ENCODE results near the gene ILKAP.

Gene ILKAP

DNA sequence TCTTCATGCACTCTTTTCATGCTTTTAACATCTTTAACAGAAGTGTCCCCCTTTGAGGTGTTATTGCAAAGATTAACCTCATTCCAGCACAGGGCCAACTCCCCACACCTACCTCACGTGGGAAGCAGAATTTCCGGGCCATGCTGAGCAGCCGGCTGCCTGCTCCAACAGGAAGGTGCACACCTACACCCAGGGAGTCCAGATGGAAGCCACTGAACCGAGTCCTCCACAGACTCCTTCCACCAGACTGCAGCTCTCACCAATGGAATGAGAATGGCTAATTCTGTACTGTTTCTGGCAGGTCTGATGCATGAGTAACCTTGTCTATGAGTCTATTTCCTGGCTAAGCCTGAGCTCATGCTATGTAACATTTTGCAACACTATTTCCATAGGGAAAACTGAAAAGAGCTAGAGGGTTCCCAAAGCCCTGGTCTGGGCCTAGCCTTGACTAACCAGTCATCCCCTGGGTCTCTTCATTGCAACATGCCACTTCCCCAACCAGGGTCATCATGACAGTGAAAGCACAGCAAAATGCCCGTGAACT, 33.7 kb downstream of the ILKAP start:
- H3K4me3 ChIP-seq (ENCODE audit: low read length): no peak overlapping the region
- H3K27me3 ChIP-seq (ENCODE audit: insufficient read depth, low read length): peaks cover 8% of the 10 kb centered on the region
- H3K27ac ChIP-seq (ENCODE audit: low read depth, low read length): no peak overlapping the region
- no peaks in the 10 kb centered on the region for H3K4me1 ChIP-seq (ENCODE audit: insufficient read depth, low read length)
- H3K9me3 ChIP-seq (ENCODE audit: insufficient read depth, low read depth, low read length): no peaks in the 10 kb centered on the region
- peaks cover 44% of the 10 kb centered on the region for H3K36me3 ChIP-seq (ENCODE audit: insufficient read depth, low read length)
- no peak overlapping the region for H3K9ac ChIP-seq (ENCODE audit: low read depth, low read length)
- WGBS: 89% methylated on average over 5 of the region's 5 CpGs

DNA sequence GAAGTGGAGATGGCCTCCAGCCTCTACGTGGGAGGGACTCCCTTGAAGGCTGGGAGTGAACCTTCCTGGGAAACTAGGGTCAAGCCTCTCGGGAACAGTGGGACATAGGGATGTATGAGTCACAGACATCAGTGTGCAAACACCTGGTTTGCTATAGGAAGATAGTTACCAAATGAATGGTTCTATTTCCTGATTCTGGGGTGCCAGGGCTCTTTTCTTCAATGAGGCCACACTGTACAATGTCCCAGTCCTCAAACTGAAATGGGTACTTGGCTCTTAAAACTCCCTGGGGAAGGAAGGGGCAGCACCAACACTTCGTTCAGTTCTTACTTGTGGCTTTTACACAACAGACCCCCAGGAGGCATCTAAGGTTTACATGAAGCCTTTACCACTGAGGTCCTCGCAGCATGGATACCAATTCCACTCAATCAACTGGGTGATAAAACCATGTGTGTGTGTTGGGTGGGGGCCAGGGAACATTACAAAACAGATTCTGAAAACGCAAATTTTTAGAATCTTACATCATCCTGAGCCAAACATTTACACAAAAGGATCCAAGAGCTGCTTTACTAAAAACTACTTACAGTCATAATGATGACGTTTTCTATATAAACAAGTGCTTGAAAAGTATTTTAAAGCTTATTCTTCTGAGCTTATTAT, 34.3 kb downstream of the ILKAP start:
- Histone ChIP-seq H3K27ac (ENCODE audit: low read depth, low read length) (no peak overlapping the region), H3K4me1 (ENCODE audit: insufficient read depth, low read length) (no peaks in the 10 kb centered on the region), H3K36me3 (ENCODE audit: insufficient read depth, low read length) (peaks cover 39% of the 10 kb centered on the region), H3K4me3 (ENCODE audit: low read length) (no peak overlapping the region), H3K27me3 (ENCODE audit: insufficient read depth, low read length) (peaks cover 14% of the 10 kb centered on the region), H3K9me3 (ENCODE audit: insufficient read depth, low read depth, low read length) (no peaks in the 10 kb centered on the region), H3K9ac (ENCODE audit: low read depth, low read length) (no peak overlapping the region)
- 92% methylated on average over 6 of the region's 6 CpGs for WGBS

DNA sequence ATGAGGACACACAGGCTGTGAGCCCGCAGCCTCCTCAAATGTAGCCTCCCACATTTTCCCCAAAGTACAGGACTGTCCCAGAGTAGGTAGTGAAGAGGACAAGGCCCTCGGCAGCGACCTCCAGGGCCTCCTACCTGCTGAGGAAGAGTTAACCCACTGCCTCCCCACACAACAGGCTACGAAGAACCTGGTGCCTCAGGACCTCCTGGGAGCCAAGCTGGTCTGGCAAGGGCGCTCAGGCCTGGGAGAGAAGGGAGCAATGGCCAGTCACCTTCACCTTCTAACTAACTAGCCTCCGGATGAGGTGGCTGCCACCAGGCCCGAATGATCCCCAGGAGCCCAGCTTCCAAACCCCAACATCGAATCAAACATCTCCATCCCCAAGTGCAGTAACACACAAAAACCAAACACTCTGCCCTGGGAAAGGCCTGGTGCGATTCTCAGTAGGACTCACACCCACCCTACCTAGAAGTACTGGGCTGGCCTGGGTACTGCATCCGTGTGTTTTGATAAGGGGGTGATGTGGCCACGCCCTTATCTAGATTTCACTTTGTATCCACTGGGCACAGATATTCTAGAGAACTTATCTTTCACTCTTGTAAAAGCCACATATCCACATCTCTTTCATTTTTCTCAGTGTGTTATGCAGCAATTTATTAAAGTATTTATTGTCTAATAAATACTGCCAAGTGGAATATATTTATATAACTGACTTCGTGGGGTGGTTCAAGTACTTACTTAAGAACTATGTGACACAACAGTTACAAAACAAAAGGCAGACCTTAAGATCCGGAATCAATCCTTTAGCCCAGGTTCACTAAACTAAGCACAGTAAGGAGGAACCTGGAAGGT, 35.1 kb downstream of the ILKAP start:
- Histone ChIP-seq H3K9me3 (ENCODE audit: insufficient read depth, low read depth, low read length) (no peaks in the 10 kb centered on the region), H3K4me1 (ENCODE audit: insufficient read depth, low read length) (no peaks in the 10 kb centered on the region), H3K27ac (ENCODE audit: low read depth, low read length) (no peak overlapping the region), H3K4me3 (ENCODE audit: low read length) (no peak overlapping the region), H3K36me3 (ENCODE audit: insufficient read depth, low read length) (peaks cover 33% of the 10 kb centered on the region), H3K9ac (ENCODE audit: low read depth, low read length) (no peak overlapping the region), H3K27me3 (ENCODE audit: insufficient read depth, low read length) (peaks cover 22% of the 10 kb centered on the region)
- 98% methylated on average over 11 of the region's 13 CpGs for WGBS

DNA sequence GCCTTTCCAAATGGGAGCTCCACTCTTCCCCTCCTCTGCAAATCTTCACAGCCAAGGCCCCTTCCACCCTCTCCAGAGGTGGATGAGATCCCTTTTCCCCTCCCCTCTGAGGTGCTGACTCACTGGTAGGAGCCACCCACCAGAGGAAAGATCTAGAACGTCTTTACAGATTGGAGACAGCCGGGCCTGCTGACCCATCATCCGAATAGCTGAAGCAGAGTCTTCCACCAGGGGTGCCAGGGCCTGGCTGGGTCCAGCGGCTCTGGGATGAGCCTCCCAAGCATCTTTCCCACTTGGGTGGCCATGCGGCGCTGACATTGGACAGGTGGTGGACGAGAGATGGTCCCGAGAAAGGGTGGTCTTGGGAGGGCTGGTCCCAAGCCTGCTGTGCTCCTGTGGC, 35.7 kb downstream of the ILKAP start:
- Histone ChIP-seq H3K4me1 (ENCODE audit: insufficient read depth, low read length) (no peaks in the 10 kb centered on the region), H3K9me3 (ENCODE audit: insufficient read depth, low read depth, low read length) (no peaks in the 10 kb centered on the region), H3K36me3 (ENCODE audit: insufficient read depth, low read length) (peaks cover 27% of the 10 kb centered on the region), H3K4me3 (ENCODE audit: low read length) (no peak overlapping the region), H3K27ac (ENCODE audit: low read depth, low read length) (no peak overlapping the region), H3K9ac (ENCODE audit: low read depth, low read length) (no peak overlapping the region), H3K27me3 (ENCODE audit: insufficient read depth, low read length) (peaks cover 28% of the 10 kb centered on the region)
- 93% methylated on average over 8 of the region's 8 CpGs for WGBS

DNA sequence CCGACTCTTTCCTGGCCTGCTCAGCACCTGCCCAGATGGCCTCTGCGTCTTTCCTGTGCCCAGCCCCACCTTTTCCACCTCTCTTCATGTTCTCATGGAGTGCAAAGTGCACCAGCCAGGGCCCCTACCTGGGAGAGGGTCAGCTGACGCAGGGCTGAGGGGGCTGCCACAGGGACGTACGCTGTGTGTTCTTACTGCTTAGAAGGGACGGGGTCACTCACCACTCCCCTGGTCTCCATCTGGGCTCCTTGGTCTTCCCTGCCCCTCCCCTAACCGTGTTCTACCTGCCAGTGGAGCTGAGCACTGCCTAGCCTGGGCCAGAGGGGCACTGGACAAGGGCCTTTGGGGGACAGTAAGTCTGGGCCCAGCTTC, 36.2 kb downstream of the ILKAP start:
- Histone ChIP-seq H3K9ac (ENCODE audit: low read depth, low read length) (no peak overlapping the region), H3K4me1 (ENCODE audit: insufficient read depth, low read length) (no peaks in the 10 kb centered on the region), H3K9me3 (ENCODE audit: insufficient read depth, low read depth, low read length) (no peaks in the 10 kb centered on the region), H3K27ac (ENCODE audit: low read depth, low read length) (no peak overlapping the region), H3K36me3 (ENCODE audit: insufficient read depth, low read length) (peaks cover 23% of the 10 kb centered on the region), H3K4me3 (ENCODE audit: low read length) (no peak overlapping the region), H3K27me3 (ENCODE audit: insufficient read depth, low read length) (peaks cover 33% of the 10 kb centered on the region)
- WGBS: 92% methylated on average over 7 of the region's 7 CpGs

DNA sequence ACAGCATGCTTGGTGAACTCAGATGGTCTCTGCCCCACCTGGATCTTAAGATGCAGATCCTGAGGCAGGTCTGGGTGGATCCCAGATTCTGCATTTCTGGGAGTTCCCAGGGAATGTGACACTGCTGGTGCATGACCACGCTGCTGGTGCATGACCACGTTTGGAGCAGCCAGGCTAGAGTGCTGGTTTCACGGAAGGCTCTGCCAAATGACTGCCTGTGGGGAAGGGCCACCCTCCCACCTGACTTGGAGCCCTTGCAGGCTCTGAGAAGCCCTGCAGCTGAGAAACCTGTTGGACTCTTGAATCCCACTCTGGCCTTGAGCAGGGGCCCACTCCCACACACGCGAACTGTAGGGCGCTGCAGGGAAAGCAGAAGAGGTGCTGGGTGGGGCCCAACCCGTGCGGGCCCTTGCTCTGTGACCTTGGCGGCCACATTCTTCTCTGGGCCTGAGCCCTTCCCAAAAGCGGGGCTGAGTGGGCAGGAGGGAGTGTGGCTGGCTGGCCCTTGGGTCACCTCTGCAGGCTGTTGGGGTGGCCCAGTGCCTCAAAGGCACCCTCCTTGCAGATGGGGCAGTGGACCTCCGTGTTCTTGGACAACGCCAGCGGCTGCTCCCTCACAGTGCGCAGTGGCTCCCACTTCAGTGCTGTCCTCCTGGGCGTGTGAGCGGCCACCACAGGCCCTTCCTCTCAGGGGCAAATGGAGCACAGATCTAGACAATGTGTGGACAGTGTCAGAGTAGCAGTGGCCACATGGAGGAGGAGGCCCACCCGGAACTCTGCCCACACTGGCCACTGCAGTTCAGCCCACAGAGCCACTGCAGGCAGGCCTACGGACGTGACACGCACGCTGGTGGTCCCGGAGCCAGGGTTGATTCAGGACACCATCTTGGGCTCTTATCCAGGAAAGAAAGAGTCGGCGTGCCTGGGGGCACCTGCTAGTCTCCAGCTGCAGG, 36.8 kb downstream of the ILKAP start:
- no peaks in the 10 kb centered on the region for H3K4me1 ChIP-seq (ENCODE audit: insufficient read depth, low read length)
- H3K27ac ChIP-seq (ENCODE audit: low read depth, low read length): no peak overlapping the region
- no peak overlapping the region for H3K9ac ChIP-seq (ENCODE audit: low read depth, low read length)
- 92% methylated on average over 24 of the region's 24 CpGs for WGBS
- H3K9me3 ChIP-seq (ENCODE audit: insufficient read depth, low read depth, low read length): no peaks in the 10 kb centered on the region
- H3K27me3 ChIP-seq (ENCODE audit: insufficient read depth, low read length): peaks cover 39% of the 10 kb centered on the region
- H3K36me3 ChIP-seq (ENCODE audit: insufficient read depth, low read length): peaks cover 21% of the 10 kb centered on the region
- no peak overlapping the region for H3K4me3 ChIP-seq (ENCODE audit: low read length)

DNA sequence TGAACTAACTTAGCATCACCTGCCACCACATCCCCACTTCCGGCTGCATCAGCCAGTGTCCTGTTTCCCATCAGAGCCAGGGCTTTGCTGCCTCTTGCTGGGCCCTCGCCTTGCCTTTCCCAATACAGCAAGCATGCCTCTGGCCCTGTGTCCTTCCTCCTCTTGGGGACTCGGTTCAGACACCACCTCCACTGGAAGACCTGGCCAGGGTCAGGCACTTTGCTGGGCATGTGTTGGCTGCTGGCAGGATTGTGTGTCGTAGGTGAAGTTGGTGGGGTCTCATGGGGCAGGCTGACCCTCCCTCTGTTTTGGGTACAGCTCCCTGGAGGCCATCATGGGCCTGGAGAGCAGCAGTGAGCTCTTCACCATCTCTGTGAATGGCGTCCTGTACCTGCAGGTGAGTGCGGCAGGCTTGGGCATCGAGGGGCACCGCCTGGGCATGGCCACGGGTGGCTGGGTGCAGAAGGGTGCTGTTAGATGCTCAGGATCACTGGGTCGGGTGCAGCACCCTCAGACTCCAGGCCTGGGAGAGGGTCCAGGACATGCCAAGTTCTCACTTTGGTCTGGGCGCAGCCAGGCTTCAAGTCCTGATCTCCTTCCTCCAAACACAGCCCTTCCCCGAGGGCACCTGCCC, 38.1 kb downstream of the ILKAP start:
- Histone ChIP-seq H3K27ac (ENCODE audit: low read depth, low read length) (no peak overlapping the region), H3K9me3 (ENCODE audit: insufficient read depth, low read depth, low read length) (no peaks in the 10 kb centered on the region), H3K27me3 (ENCODE audit: insufficient read depth, low read length) (peaks cover 52% of the 10 kb centered on the region), H3K4me1 (ENCODE audit: insufficient read depth, low read length) (no peaks in the 10 kb centered on the region), H3K4me3 (ENCODE audit: low read length) (no peak overlapping the region), H3K36me3 (ENCODE audit: insufficient read depth, low read length) (peaks cover 14% of the 10 kb centered on the region), H3K9ac (ENCODE audit: low read depth, low read length) (no peak overlapping the region)
- 91% methylated on average over 12 of the region's 12 CpGs for WGBS

DNA sequence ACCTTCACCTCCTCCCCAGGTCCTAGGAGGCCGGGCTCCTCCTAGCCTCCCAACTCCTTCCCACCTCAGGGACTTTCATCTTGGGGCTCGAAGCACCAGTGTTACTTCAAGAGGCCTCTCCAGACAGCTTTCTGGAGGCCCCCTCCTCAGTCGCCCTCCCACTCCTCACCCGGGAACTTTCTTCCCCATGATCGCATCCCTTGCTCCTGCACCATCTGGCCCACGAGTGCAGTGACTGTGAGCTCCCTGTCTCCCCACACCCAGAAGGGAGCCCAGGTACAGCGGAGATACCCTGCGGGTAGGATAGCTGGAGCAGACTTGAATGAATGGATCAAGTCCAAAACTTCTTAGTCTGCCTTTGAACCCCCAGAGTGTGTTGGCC, 38.6 kb downstream of the ILKAP start:
- H3K9me3 ChIP-seq (ENCODE audit: insufficient read depth, low read depth, low read length): no peaks in the 10 kb centered on the region
- H3K4me1 ChIP-seq (ENCODE audit: insufficient read depth, low read length): no peaks in the 10 kb centered on the region
- H3K27me3 ChIP-seq (ENCODE audit: insufficient read depth, low read length): peaks cover 57% of the 10 kb centered on the region
- peaks cover 9% of the 10 kb centered on the region for H3K36me3 ChIP-seq (ENCODE audit: insufficient read depth, low read length)
- WGBS: 96% methylated on average over 8 of the region's 8 CpGs
- H3K9ac ChIP-seq (ENCODE audit: low read depth, low read length): no peak overlapping the region
- no peak overlapping the region for H3K4me3 ChIP-seq (ENCODE audit: low read length)
- H3K27ac ChIP-seq (ENCODE audit: low read depth, low read length): no peak overlapping the region

DNA sequence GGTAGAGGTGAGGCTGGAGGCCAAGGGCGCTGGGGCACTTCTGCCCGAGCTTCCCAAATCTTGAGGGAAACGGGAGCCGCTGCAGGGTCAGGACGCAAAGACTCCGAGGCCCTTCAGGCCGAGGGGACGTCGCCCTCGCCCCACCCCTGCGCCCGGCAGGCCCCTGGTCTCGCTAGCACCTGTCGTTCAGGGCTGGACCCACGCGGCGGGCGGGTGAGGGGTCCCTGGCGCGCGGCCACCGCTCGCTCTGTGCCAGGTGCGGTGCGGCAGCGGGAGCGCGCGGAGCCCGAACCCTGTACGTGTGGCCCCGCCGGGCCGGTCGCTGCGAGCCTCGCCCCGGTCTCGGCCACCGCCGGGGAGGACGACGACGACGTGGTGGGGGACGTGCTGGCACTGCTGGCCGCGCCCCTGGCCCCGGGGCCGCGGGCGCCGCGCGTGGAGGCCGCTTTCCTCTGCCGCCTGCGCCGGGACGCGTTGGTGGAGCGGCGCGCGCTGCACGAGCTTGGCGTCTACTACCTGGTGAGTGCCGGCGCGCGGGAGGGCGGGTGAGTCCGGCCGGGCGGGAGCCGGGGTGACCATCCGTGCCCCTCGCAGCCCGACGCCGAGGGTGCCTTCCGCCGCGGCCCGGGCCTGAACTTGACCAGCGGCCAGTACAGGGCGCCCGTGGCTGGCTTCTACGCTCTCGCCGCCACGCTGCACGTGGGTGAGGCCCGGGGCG, 39.9 kb downstream of the ILKAP start:
- Histone ChIP-seq H3K9me3 (ENCODE audit: insufficient read depth, low read depth, low read length) (no peaks in the 10 kb centered on the region), H3K4me3 (ENCODE audit: low read length) (peak overlapping the region; percentile 51), H3K4me1 (ENCODE audit: insufficient read depth, low read length) (no peaks in the 10 kb centered on the region), H3K9ac (ENCODE audit: low read depth, low read length) (peak overlapping the region; percentile 57; the same call in 1 of the 2 replicates), H3K27ac (ENCODE audit: low read depth, low read length) (no peak overlapping the region), H3K36me3 (ENCODE audit: insufficient read depth, low read length) (no peaks in the 10 kb centered on the region), H3K27me3 (ENCODE audit: insufficient read depth, low read length) (peaks cover 67% of the 10 kb centered on the region)
- 7% methylated on average over 95 of the region's 95 CpGs for WGBS

DNA sequence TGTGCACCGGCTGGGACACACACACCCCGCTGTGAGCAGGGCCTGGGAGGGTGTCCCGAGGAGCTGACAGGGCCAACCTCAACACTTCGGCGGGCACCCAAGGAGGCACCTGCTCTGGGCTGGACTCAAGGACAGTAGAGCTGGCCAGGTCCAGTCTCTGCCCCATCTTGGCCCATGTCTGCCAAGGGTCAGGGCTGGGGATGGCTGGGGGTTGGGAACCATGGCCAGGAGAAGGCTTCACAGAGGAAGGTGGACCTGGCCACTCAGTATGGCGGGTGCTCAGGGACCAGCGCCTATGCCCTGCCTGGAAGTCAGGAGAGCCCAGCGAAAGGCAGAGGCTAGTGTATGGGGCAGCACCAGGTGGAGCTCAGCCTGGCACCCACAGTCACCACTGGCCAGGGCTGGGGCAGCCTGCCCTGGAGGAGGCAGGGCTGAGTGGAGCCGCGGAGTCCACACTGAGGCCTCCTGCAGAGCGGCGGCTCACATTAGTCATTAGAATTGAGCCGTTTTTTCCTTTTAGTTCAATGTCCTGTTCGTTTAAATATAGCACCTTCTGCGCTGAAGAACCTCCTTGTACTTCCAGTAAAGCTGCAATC, 40.6 kb downstream of the ILKAP start:
- Histone ChIP-seq H3K27me3 (ENCODE audit: insufficient read depth, low read length) (peaks cover 73% of the 10 kb centered on the region), H3K4me1 (ENCODE audit: insufficient read depth, low read length) (no peaks in the 10 kb centered on the region), H3K9ac (ENCODE audit: low read depth, low read length) (no peak overlapping the region), H3K27ac (ENCODE audit: low read depth, low read length) (no peak overlapping the region), H3K9me3 (ENCODE audit: insufficient read depth, low read depth, low read length) (no peaks in the 10 kb centered on the region), H3K4me3 (ENCODE audit: low read length) (peak overlapping the region; percentile 51), H3K36me3 (ENCODE audit: insufficient read depth, low read length) (no peaks in the 10 kb centered on the region)
- WGBS: 75% methylated on average over 15 of the region's 15 CpGs
